ENCODE measurements around the gene RASA2.

The RASA2 gene

DNA sequence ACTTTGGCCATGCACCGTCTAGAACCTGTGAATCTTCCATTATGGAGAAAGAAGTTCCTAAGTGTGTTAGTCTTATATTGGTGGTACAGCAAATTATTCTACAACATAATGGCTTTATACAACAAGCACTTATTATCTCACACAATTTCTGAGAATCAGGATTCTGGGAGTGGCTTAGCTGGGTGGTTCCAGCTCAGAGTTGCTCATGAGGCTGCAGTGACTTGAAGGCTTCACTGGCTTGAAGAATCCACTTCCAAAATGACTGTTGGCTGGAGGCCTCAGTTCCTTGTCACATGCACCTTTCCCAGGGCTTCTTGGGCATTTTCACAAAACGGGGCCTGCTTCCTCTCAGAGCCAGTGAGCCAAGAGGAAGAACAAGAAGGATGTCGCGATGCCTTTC lies 169.0 kb downstream of the RASA2 start:
- DNase-seq (ENCODE audit: low spot score): no peak
- no peak overlapping the region for H3K27ac ChIP-seq
- H3K4me3 ChIP-seq: no peak overlapping the region
- no peak for TF ChIP-seq CTCF (IDR thresholded peaks at IDR 0.05)

GRCh38 chr3:141656771-141657170 lies 169.9 kb downstream of the RASA2 start:
- DNase-seq (ENCODE audit: low spot score): no peak
- TF ChIP-seq CTCF (IDR thresholded peaks at IDR 0.05): no peak

GRCh38 chr3:141657516-141657915 lies 170.7 kb downstream of the RASA2 start:
- TF ChIP-seq CTCF (IDR thresholded peaks at IDR 0.05): no peak
- Histone ChIP-seq H3K27ac (no peak overlapping the region), H3K4me3 (no peak overlapping the region)
- no peak for DNase-seq (ENCODE audit: low spot score)

More at GRCh38 chr3:141656771-141657170, 169.9 kb downstream of the RASA2 start:
- Histone ChIP-seq H3K4me3 (no peak overlapping the region), H3K27ac (no peak overlapping the region)

DNA sequence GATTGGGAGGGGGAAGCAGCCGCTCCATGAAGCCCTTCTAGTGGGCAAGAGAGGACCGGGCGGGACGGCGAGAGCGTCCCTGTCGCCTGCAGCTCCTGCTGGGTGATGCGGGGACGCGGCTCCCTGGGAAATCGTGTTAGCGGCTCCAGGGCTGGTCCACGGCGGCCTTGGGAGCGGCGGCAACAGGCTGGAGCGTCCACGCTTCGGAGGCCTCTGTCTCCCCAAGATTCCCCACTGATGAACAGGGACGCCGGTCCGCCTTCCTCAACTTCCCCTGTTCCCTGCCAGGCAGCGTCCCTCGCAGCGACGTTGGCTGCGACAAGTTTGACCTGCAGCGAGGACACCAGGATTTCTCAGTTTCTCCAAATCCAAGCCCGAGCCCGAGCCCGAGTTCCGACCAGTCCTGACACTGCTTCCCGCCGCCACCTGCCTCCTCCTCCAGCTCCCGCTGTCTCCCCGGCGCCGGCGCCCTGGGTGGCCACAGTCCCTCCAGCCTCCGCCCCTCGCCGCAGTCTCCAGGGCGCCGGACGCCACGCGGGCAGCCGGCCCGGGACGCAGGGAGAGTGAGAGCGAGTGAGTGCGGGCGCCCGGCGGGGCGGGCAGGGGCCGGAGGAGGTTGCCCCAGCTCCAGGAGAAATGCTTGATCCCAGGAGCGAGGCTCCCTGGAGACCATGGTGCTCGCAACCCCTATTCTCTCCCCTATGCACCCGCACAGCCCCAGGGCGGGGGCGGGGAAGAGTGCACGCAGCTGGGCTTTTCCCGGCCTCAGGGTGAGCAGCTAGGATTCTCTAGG lies 173.2 kb downstream of the RASA2 start:
- H3K27ac ChIP-seq: peak overlapping the region; percentile 45 to 72
- DNase-seq (ENCODE audit: low spot score): no peak
- TF ChIP-seq CTCF (IDR thresholded peaks at IDR 0.05): no peak
- H3K4me3 ChIP-seq: peak overlapping the region; percentile 77

- H3K27ac ChIP-seq: peak overlapping the region; percentile 45 to 72
- H3K4me3 ChIP-seq: peak overlapping the region; percentile 77
- TF ChIP-seq CTCF (IDR thresholded peaks at IDR 0.05): no peak
- no peak for DNase-seq (ENCODE audit: low spot score)
These were observed 173.8 kb downstream of the RASA2 start for GRCh38 chr3:141660614-141660947.

DNA sequence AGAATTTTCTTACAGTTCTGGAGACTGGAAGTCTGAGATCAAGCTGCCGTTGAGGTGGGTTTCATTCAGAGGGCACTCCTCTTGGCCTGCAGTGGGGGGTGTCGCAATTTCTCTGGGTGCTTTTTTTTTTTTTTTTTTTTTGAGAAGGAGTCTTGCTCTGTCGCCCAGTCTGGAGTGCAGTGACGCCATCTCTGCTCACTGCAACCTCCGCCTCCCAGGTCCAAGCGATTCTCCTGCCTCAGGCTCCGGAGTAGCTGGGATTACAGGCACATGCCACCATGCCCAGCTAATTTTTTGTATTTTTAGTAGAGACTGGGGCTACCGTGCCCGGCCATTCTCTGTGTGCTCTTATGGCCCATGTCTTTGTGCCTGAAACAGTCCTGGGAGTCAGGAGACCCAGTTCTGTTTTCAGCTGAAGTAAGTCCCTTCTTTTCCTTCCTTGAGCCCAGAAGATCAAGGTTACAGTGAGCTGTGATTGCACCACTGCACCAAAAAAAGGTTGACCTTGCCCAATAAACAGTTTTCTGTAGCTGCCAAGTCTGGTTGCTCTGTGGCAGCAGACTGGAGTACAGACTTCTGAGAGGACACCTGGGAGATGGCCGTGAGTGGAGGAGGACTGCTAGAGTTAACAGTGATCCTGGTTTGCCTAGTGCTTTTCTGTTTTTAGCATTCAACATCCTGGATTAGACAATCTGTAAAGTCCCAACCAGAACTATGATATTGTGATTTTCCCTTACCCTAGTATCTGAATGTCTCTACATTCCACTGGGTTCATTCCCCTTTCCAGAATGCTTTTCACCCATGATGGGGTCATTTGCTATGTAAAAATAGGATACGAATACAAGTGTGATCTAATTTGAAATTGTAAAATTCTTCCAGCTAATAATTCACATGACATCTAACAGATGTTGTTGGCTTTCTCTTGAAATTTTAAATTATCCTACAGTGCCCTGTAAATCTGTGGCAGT lies 174.7 kb downstream of the RASA2 start:
- no peak for DNase-seq (ENCODE audit: low spot score)
- Histone ChIP-seq H3K27ac (no peak overlapping the region), H3K4me3 (no peak overlapping the region)
- no peak for TF ChIP-seq CTCF (IDR thresholded peaks at IDR 0.05)

Data from coronary artery (tissue), 2 donors.